OCI-LY3 (cell line): ENCODE results near the gene RPL31.

Experiments
- H2AFZ ChIP-seq: fragments of 200-600, 300-600 bp; shearing (Covaris generic); 2 replicates; pipeline ENCODE4 v1.6.0; 2014; ENCODE audit warnings: antibody characterized with exemption, low read depth, low read length
- H3K27ac ChIP-seq: fragments of 200-600, 300-600 bp; sonication (generic); 2 replicates; pipeline ENCODE4 v1.5.1; 2014; ENCODE audit warnings: mild to moderate bottlenecking, low read length, moderate library complexity, mixed read lengths
- H3K27me3 ChIP-seq: fragments of 200-600, 300-600 bp; sonication (generic); 2 replicates; pipeline ENCODE4 v1.6.1; 2014; ENCODE audit warnings: low read depth, low read length, mixed read lengths
- H3K36me3 ChIP-seq: fragments of 200-600, 300-600 bp; sonication (generic); replicated peaks from 2 replicates; pipeline ENCODE3; 2014; ENCODE audit warnings: low read depth, low read length, mixed read lengths
- H3K4me1 ChIP-seq: fragments of 300-600, 200-600 bp; sonication (generic); 2 replicates; pipeline ENCODE4 v1.6.1; 2014; ENCODE audit warnings: low read length, mixed read lengths
- H3K4me2 ChIP-seq: fragments of 200-600, 300-600 bp; sonication (generic); 2 replicates; pipeline ENCODE4 v1.6.1; 2014; ENCODE audit warnings: low read length, mixed read lengths
- H3K4me3 ChIP-seq: fragments of 300-600, 200-600 bp; sonication (generic); 2 replicates; pipeline ENCODE4 v1.5.1; 2014; ENCODE audit warnings: antibody characterized with exemption, mild to moderate bottlenecking, low read length, moderate library complexity
- H3K79me2 ChIP-seq: fragments of 300-600, 200-600 bp; shearing (Covaris generic); 2 replicates; pipeline ENCODE4 v1.6.1; 2014; ENCODE audit warnings: mild to moderate bottlenecking, low read length, mixed read lengths
- H3K9ac ChIP-seq: fragments of 300-600, 200-600 bp; shearing (Covaris generic); 2 replicates; pipeline ENCODE4 v1.6.0; 2014; ENCODE audit warnings: mild to moderate bottlenecking, low read length, moderate library complexity
- H3K9me3 ChIP-seq: fragments of 200-600, 300-600 bp; shearing (Covaris generic); 2 replicates; pipeline ENCODE4 v1.6.1; 2014; ENCODE audit warnings: low read length, mixed read lengths; ENCODE audit not compliant: insufficient read depth
- H4K20me1 ChIP-seq: fragments of 200-600, 300-600 bp; sonication (generic); 2 replicates; pipeline ENCODE4 v1.6.1; 2016; ENCODE audit warnings: low read length, mixed read lengths; ENCODE audit not compliant: insufficient read depth
- EZH2phosphoT487 ChIP-seq: fragments of 200-600 bp; shearing (Covaris generic); IDR thresholded peaks from 2 replicates; pipeline ENCODE4 v1.6.1; 2018; ENCODE audit warnings: antibody characterized with exemption, mixed run types, low read depth
- TF ChIP-seq, protein P1 (sequence below): fragments of 200-600, 300-600 bp; sonication (generic); IDR thresholded peaks from 2 replicates; pipeline ENCODE4 v1.5.1; 2014; ENCODE audit warnings: antibody characterized with exemption, low read length, low read depth

Gene RPL31

DNA sequence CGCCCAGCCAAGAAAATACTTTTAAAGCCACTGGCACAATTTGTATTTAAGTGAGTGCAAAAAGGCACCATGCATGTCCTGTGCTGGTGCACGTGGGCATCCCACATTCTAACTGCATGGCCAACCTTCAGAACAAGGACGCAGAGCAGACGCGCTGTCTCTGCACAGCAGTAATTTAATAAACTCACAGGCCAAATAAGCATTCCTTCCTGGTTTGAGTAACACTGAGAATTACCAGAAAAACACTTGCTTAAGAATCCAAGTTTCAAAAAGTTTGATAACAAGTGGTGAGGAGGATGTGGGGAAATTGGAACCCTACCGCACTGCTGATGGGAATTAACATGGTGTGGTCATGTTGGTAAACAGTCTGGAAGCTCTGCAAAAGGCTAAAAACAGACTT lies 38.7 kb downstream of the RPL31 start:
- Histone ChIP-seq H3K9ac (no peak overlapping the region), H3K4me3 (no peak overlapping the region), H3K4me1 (peaks cover 18% of the 10 kb centered on the region), H4K20me1 (no peaks in the 10 kb centered on the region), H3K27ac (no peak overlapping the region), H3K9me3 (no peaks in the 10 kb centered on the region), H3K4me2 (no peak overlapping the region), H3K27me3 (peaks cover 10% of the 10 kb centered on the region; the same call in 1 of the 2 replicates), H3K79me2 (no peaks in the 10 kb centered on the region), H3K36me3 (no peaks in the 10 kb centered on the region), H2AFZ (no peak overlapping the region)
- no peak for TF ChIP-seq EZH2phosphoT487
- TF ChIP-seq, protein P1, sequence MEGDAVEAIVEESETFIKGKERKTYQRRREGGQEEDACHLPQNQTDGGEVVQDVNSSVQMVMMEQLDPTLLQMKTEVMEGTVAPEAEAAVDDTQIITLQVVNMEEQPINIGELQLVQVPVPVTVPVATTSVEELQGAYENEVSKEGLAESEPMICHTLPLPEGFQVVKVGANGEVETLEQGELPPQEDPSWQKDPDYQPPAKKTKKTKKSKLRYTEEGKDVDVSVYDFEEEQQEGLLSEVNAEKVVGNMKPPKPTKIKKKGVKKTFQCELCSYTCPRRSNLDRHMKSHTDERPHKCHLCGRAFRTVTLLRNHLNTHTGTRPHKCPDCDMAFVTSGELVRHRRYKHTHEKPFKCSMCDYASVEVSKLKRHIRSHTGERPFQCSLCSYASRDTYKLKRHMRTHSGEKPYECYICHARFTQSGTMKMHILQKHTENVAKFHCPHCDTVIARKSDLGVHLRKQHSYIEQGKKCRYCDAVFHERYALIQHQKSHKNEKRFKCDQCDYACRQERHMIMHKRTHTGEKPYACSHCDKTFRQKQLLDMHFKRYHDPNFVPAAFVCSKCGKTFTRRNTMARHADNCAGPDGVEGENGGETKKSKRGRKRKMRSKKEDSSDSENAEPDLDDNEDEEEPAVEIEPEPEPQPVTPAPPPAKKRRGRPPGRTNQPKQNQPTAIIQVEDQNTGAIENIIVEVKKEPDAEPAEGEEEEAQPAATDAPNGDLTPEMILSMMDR = no peak

DNA sequence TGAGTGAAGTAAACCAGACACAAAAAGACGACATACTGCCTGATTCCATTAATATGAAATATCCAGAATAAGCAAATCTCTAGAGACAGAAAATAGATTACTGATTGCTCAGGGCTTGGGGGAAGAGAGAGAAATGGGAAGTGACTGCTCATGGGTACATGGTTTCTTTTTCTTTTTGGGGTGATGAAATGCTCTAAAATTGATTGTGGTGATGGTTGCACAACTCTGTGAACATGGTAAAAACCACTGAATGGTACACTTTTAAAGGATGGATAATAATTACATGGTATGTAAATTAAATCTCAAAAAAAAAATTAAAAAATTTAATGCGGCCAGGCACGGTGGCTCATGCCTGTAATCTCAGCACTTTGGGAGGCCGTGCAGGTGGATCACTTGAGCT lies 39.3 kb downstream of the RPL31 start:
- H2AFZ ChIP-seq = no peak overlapping the region
- H3K4me3 ChIP-seq = no peak overlapping the region
- H3K36me3 ChIP-seq = no peaks in the 10 kb centered on the region
- no peak overlapping the region for H3K9ac ChIP-seq
- H4K20me1 ChIP-seq = no peaks in the 10 kb centered on the region
- no peak overlapping the region for H3K27ac ChIP-seq
- H3K4me2 ChIP-seq = no peak overlapping the region
- H3K4me1 ChIP-seq = peaks cover 18% of the 10 kb centered on the region
- TF ChIP-seq EZH2phosphoT487 = no peak
- TF ChIP-seq, protein P1 = no peak
- peaks cover 10% of the 10 kb centered on the region; the same call in 1 of the 2 replicates for H3K27me3 ChIP-seq
- H3K9me3 ChIP-seq = no peaks in the 10 kb centered on the region
- no peaks in the 10 kb centered on the region for H3K79me2 ChIP-seq

DNA sequence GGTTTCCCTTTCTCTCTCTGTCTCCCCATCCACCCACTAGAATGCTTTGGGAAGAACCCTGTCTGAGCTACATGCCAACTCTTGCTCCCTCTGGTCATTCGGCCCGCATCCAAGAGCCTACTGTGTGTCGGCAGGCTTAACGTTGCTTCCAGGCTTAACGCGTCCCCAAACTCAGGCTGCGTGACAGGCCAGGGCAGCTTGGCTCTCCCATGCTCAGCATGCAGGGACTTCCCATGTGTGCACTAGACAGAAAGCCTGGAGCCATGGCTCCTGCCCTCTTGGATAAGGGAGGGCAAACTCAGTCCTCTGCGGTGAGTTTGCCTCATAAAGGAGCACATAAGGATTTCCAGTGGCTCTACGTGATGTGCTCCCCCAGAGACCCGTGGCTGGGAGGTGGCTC lies 43.2 kb downstream of the RPL31 start:
- H3K27me3 ChIP-seq = peaks cover 10% of the 10 kb centered on the region; the same call in 1 of the 2 replicates

DNA sequence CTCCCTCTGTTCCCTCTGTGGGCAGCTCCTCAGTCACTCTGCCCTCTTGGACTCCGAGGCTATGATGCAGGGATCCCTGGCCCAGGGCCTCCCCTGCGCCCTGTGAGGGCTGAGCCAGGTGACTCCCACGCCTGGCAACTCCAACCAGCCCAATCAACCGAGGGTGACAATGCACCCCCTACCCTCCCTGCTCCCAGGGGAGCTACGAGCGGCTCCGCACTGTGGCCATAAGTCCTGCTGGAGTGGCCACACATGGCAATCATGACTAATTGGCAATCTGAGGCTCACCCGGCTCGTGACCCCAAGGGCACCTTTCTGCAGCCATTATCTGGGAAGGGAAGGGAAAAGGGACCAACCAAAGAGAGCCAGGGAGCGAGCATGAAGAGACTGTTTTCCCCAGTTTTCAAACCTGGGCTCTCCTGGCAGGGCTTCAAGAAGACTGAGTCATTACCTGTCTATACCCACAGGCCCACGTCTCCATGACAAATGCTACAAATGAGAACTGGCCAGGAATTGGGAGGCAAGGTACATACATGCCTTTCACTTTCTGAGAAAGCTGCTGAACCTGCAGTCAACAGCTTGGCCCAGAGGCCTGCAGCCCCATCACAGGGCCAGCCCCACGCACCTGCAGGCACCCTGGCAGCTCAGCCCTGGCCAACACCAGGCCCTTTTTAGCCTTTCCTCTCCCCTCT lies 45.1 kb downstream of the RPL31 start:
- peaks cover 11% of the 10 kb centered on the region for H3K4me1 ChIP-seq
- no peak overlapping the region for H3K27ac ChIP-seq
- TF ChIP-seq, protein P1 = no peak
- no peak for TF ChIP-seq EZH2phosphoT487
- H3K4me3 ChIP-seq = no peak overlapping the region
- peaks cover 8% of the 10 kb centered on the region; the same call in 1 of the 2 replicates for H3K27me3 ChIP-seq
- no peaks in the 10 kb centered on the region for H3K36me3 ChIP-seq
- H3K9me3 ChIP-seq = no peaks in the 10 kb centered on the region
- H3K4me2 ChIP-seq = no peak overlapping the region
- H2AFZ ChIP-seq = no peak overlapping the region
- H4K20me1 ChIP-seq = no peaks in the 10 kb centered on the region
- H3K79me2 ChIP-seq = no peaks in the 10 kb centered on the region
- H3K9ac ChIP-seq = no peak overlapping the region

More for the DNA sequence above, 43.2 kb downstream of the RPL31 start:
- Histone ChIP-seq H3K4me1 (peaks cover 18% of the 10 kb centered on the region), H2AFZ (no peak overlapping the region), H3K36me3 (no peaks in the 10 kb centered on the region), H3K4me3 (no peak overlapping the region), H4K20me1 (no peaks in the 10 kb centered on the region), H3K79me2 (no peaks in the 10 kb centered on the region), H3K9me3 (no peaks in the 10 kb centered on the region), H3K27ac (no peak overlapping the region), H3K9ac (no peak overlapping the region), H3K4me2 (no peak overlapping the region)
- TF ChIP-seq, protein P1 = no peak
- TF ChIP-seq EZH2phosphoT487 = no peak
